ENCODE measurements around the gene CST4.
"Not testable (repeated sequence)": the region's sequence is repeated elsewhere in the genome, so short reads cannot be mapped to it uniquely, and the experiment has no call there.

DNA sequence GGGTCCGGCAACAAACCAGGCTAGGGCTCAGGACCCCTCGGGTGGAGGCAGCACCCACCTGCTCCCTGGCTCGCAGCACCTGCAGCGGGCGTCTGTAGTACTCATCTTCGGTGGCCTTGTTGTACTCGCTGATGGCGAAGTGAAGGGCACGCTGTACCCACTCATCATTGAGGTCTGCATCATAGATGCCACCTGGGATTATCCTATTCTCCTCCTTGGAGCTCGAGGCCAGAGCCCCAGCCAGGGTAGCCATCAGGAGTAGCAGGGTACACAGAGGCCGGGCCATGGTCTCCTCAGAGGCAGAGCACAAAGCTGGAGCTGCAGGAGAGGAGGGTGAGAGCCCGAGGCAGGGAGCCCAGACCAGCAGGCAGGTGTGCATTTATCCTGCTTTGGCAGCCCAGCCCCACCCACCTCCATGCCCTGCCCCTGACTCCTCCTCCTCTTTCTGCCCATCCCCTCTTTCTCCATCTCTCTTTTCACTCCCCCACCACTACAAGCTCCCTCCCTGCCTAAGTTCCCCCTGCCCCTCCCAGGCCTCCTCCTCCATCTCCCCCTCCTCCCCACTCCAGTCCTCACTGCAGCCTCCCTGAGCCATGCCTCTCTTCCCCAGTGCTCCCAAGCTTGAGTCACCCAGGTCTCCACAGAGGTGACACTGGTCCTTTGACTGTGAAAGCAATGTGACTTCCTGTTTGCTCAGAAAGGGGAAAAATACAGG lies at the start of gene CST4:
- TF ChIP-seq, protein P1, sequence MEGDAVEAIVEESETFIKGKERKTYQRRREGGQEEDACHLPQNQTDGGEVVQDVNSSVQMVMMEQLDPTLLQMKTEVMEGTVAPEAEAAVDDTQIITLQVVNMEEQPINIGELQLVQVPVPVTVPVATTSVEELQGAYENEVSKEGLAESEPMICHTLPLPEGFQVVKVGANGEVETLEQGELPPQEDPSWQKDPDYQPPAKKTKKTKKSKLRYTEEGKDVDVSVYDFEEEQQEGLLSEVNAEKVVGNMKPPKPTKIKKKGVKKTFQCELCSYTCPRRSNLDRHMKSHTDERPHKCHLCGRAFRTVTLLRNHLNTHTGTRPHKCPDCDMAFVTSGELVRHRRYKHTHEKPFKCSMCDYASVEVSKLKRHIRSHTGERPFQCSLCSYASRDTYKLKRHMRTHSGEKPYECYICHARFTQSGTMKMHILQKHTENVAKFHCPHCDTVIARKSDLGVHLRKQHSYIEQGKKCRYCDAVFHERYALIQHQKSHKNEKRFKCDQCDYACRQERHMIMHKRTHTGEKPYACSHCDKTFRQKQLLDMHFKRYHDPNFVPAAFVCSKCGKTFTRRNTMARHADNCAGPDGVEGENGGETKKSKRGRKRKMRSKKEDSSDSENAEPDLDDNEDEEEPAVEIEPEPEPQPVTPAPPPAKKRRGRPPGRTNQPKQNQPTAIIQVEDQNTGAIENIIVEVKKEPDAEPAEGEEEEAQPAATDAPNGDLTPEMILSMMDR (IDR thresholded peaks at IDR 0.05), result not testable (repeated sequence)
- not testable (repeated sequence) for TF ChIP-seq POLR2A (IDR thresholded peaks at IDR 0.05)

All from upper lobe of left lung (tissue), 4 donors.